Parathyroid adenoma (tissue), 2 donors: ENCODE measurements around the gene GATB.

Experiments
- H2AFZ ChIP-seq: fragments of 300-600 bp; sonication (generic); one replicate; pipeline ENCODE4 v1.7.0; 2017; ENCODE audit warnings: antibody characterized with exemption, mild to moderate bottlenecking
- H3K27ac ChIP-seq: fragments of 300-600 bp; sonication (generic); one replicate; pipeline ENCODE4 v1.7.0; 2017
- H3K27me3 ChIP-seq: fragments of 300-600 bp; sonication (generic); one replicate; pipeline ENCODE4 v1.7.0; 2017; ENCODE audit warnings: low read length; ENCODE audit not compliant: control insufficient read depth, insufficient read depth
- H3K36me3 ChIP-seq: fragments of 300-600 bp; sonication (generic); one replicate; pipeline ENCODE4 v1.7.0; 2017; ENCODE audit warnings: low read length; ENCODE audit not compliant: control insufficient read depth, insufficient read depth
- H3K4me1 ChIP-seq: fragments of 300-600 bp; sonication (generic); one replicate; pipeline ENCODE4 v1.7.0; 2017; ENCODE audit warnings: control low read depth
- H3K4me2 ChIP-seq: fragments of 300-600 bp; sonication (generic); one replicate; pipeline ENCODE4 v1.7.0; 2017; ENCODE audit warnings: low read length
- H3K4me3 ChIP-seq: fragments of 300-600 bp; sonication (generic); one replicate; pipeline ENCODE4 v1.7.0; 2017; ENCODE audit warnings: low read depth, low read length
- H3K79me2 ChIP-seq: fragments of 300-600 bp; sonication (generic); one replicate; pipeline ENCODE4 v1.7.0; 2017; ENCODE audit warnings: control low read depth
- H3K9ac ChIP-seq: fragments of 300-600 bp; sonication (generic); one replicate; pipeline ENCODE4 v1.7.0; 2017; ENCODE audit warnings: mild to moderate bottlenecking
- H3K9me3 ChIP-seq: fragments of 300-600 bp; sonication (generic); one replicate; pipeline ENCODE4 v1.7.0; 2017; ENCODE audit warnings: low read length; ENCODE audit not compliant: control insufficient read depth
- CTCF ChIP-seq: fragments of 300-600 bp; sonication (generic); IDR thresholded peaks from one replicate; pipeline ENCODE4 v1.7.0; 2017; ENCODE audit warnings: antibody characterized with exemption, mild to moderate bottlenecking
- donor health status: primary hyperparathyroidism.

Gene GATB

GRCh38 chr4:151653548-151653918 is 107.3 kb downstream of the GATB start:
- Histone ChIP-seq H3K4me1 (no peaks in the 10 kb centered on the region), H3K79me2 (no peaks in the 10 kb centered on the region), H3K27ac (no peak overlapping the region), H3K4me2 (no peak overlapping the region), H3K27me3 (no peaks in the 10 kb centered on the region), H2AFZ (no peak overlapping the region), H3K9me3 (no peaks in the 10 kb centered on the region), H3K4me3 (no peak overlapping the region), H3K36me3 (no peaks in the 10 kb centered on the region), H3K9ac (no peak overlapping the region)
- no peak for TF ChIP-seq CTCF

GRCh38 chr4:151652841-151653547 is 107.8 kb downstream of the GATB start:
- TF ChIP-seq CTCF: no peak
- no peaks in the 10 kb centered on the region for H3K36me3 ChIP-seq
- H3K27ac ChIP-seq: no peak overlapping the region

GRCh38 chr4:151651496-151651895 is 109.3 kb downstream of the GATB start:
- H3K79me2 ChIP-seq: no peaks in the 10 kb centered on the region
- H3K9me3 ChIP-seq: no peaks in the 10 kb centered on the region
- no peak overlapping the region for H3K4me2 ChIP-seq
- no peak overlapping the region for H3K9ac ChIP-seq
- no peak overlapping the region for H3K27ac ChIP-seq
- H3K36me3 ChIP-seq: no peaks in the 10 kb centered on the region
- no peak overlapping the region for H3K4me3 ChIP-seq
- no peak for TF ChIP-seq CTCF
- no peaks in the 10 kb centered on the region for H3K4me1 ChIP-seq
- no peak overlapping the region for H2AFZ ChIP-seq
- no peaks in the 10 kb centered on the region for H3K27me3 ChIP-seq

More at GRCh38 chr4:151652841-151653547, 107.8 kb downstream of the GATB start:
- Histone ChIP-seq H3K9ac (no peak overlapping the region), H3K4me2 (no peak overlapping the region), H3K9me3 (no peaks in the 10 kb centered on the region), H3K27me3 (no peaks in the 10 kb centered on the region), H2AFZ (no peak overlapping the region), H3K4me3 (no peak overlapping the region), H3K4me1 (no peaks in the 10 kb centered on the region), H3K79me2 (no peaks in the 10 kb centered on the region)

GRCh38 chr4:151649479-151649878 is 111.3 kb downstream of the GATB start:
- TF ChIP-seq CTCF: no peak

GRCh38 chr4:151646322-151646721 is 114.5 kb downstream of the GATB start:
- no peak overlapping the region for H2AFZ ChIP-seq
- no peak overlapping the region for H3K27ac ChIP-seq
- no peak overlapping the region for H3K4me2 ChIP-seq
- H3K9me3 ChIP-seq: no peaks in the 10 kb centered on the region
- no peak for TF ChIP-seq CTCF
- no peaks in the 10 kb centered on the region for H3K4me1 ChIP-seq
- H3K36me3 ChIP-seq: no peaks in the 10 kb centered on the region
- no peaks in the 10 kb centered on the region for H3K27me3 ChIP-seq
- no peak overlapping the region for H3K4me3 ChIP-seq
- no peaks in the 10 kb centered on the region for H3K79me2 ChIP-seq
- H3K9ac ChIP-seq: no peak overlapping the region

More at GRCh38 chr4:151649479-151649878, 111.3 kb downstream of the GATB start:
- Histone ChIP-seq H3K9ac (no peak overlapping the region), H3K4me1 (no peaks in the 10 kb centered on the region), H3K4me2 (no peak overlapping the region), H3K79me2 (no peaks in the 10 kb centered on the region), H3K27me3 (no peaks in the 10 kb centered on the region), H3K9me3 (no peaks in the 10 kb centered on the region), H3K36me3 (no peaks in the 10 kb centered on the region), H3K4me3 (no peak overlapping the region), H2AFZ (no peak overlapping the region), H3K27ac (no peak overlapping the region)
